ENCODE results near the gene AMER3. TPM values are rescaled to one million over a fixed set of nuclear protein-coding genes. Genes with fewer than 3 reads are reported as not detected.

The AMER3 gene
- total and polyA plus RNA-seq, 10 of the 15 experiments (the other 5 are each of a cell fraction or from before 2014, with no cell fraction given), result not detected

- TF ChIP-seq ZNF592 (IDR thresholded peaks at IDR 0.05), result 0 out of 2 replicates have a peak, but pooled peaks have one; percentile 54
- peak; percentile 84 to 97 (median 95); a peak in 5 of 6 replicates for TF ChIP-seq CTCF (IDR thresholded peaks at IDR 0.05 in 2 of 3, conservative IDR thresholded peaks at IDR 0.05 in 1 of 3; ENCODE audit: control insufficient read depth in 2 of 3, extremely low read depth in 1 of 3, insufficient read depth in 1 of 3, low read depth in 3 of 3, low read length in 3 of 3)
- peak; percentile 10; the same call in 1 of the 2 replicates for TF ChIP-seq MAX (IDR thresholded peaks at IDR 0.05; ENCODE audit: low read depth, low read length)
- no peak for TF ChIP-seq TAF1 (IDR thresholded peaks at IDR 0.05; ENCODE audit: borderline replicate concordance, low read depth, low read length)
- TF ChIP-seq BCL3 (IDR thresholded peaks at IDR 0.05; ENCODE audit: borderline replicate concordance, insufficient read depth, low read depth, low read length, poor library complexity, severe bottlenecking), result no peak
- TF ChIP-seq SMAD1 (IDR thresholded peaks at IDR 0.05; ENCODE audit: low read depth, partially characterized antibody), result no peak
- 0 out of 2 replicates have a peak, but pooled peaks have one; percentile 41 for TF ChIP-seq EED (IDR thresholded peaks at IDR 0.05; ENCODE audit: low read depth)
- peak; percentile 78 for TF ChIP-seq SMC3 (IDR thresholded peaks at IDR 0.05; ENCODE audit: borderline replicate concordance, low read length)
- no peak for TF ChIP-seq PAX8 (IDR thresholded peaks at IDR 0.05)
- no peak for TF ChIP-seq WRNIP1 (IDR thresholded peaks at IDR 0.05; ENCODE audit: borderline replicate concordance, low read depth, low read length)
- TF ChIP-seq YY1 (IDR thresholded peaks at IDR 0.05; ENCODE audit: low read depth, low read length), result peak; percentile 44
- TF ChIP-seq CREB1 (IDR thresholded peaks at IDR 0.05; ENCODE audit: low read depth), result peak; percentile 9; the same call in 1 of the 2 replicates
- peak; percentile 83 for TF ChIP-seq RAD21 (IDR thresholded peaks at IDR 0.05; ENCODE audit: insufficient read depth, low read depth, low read length)
- TF ChIP-seq LARP7 (IDR thresholded peaks at IDR 0.05), result peak; percentile 81
- TF ChIP-seq NR2F1 (conservative IDR thresholded peaks at IDR 0.05), result peak; percentile 74
- TF ChIP-seq MEF2B (IDR thresholded peaks at IDR 0.05; ENCODE audit: partially characterized antibody, poor library complexity, severe bottlenecking), result peak; percentile 80
- TF ChIP-seq MXI1 (IDR thresholded peaks at IDR 0.05; ENCODE audit: low read depth, low read length), result peak; percentile 22; the same call in 1 of the 2 replicates
- no peak for TF ChIP-seq HDAC6 (IDR thresholded peaks at IDR 0.05; ENCODE audit: unreplicated experiment)
- no peak for TF ChIP-seq TARDBP (IDR thresholded peaks at IDR 0.05; ENCODE audit: borderline replicate concordance)
- no peak for TF ChIP-seq ATF3 (IDR thresholded peaks at IDR 0.05; ENCODE audit: borderline replicate concordance, extremely low read depth, low read depth, low read length)
- peak in 1 of 2 experiments; percentile 44; a peak in 1 of 4 replicates for TF ChIP-seq IKZF2 (IDR thresholded peaks at IDR 0.05)
Measured at GRCh38 chr2:130797493-130798435, 42.4 kb downstream of the AMER3 start (continued).
